K562 (cell line): ENCODE data around the gene ALG1. TPM values are rescaled to one million over a fixed set of nuclear protein-coding genes. Genes with fewer than 3 reads are reported as not detected.
"Not testable (repeated sequence)": the region's sequence is repeated elsewhere in the genome, so short reads cannot be mapped to it uniquely, and the experiment has no call there.

Experiments
- ATAC-seq: fragments of 200-7000 bp; cut with Tn5 transposase; 3 replicates; pipeline ENCODE4 v1.9.1; 2020; ENCODE audit warnings: moderate library complexity
- BruUV-seq: library from RNA; stranded (reverse); fragments of 400-500 nt; replicated peaks from 2 replicates; lab custom pipeline; 2021; lab: Mats Ljungman, UMichigan
- CTCF ChIA-PET: fragments of 300-600 bp; formaldehyde crosslinking; extraction: SDS; loops from one replicate; lab custom pipeline; 2021; ENCODE audit warnings: low intra/inter-chr PET ratio; lab: Yijun Ruan, JAX
- POLR2A ChIA-PET: fragments of 300-600, 350-650 bp; sonication (Branson Sonifier 250); formaldehyde crosslinking; extraction: SDS; loops from one replicate; lab custom pipeline; 2021; ENCODE audit warnings: antibody characterized with exemption, inconsistent platforms; lab: Yijun Ruan, JAX
- DNase-seq, 4 experiments: peaks; one replicate each; pipeline versions ENCODE4 v3.0.0 to v3.0.0-alpha.2; 2011 to 2018; ENCODE audit warnings: low spot score in 3 of 4, mixed read lengths in 3 of 4; ENCODE audit errors: extremely low read depth in 1 of 4
- FAIRE-seq: peaks from 2 replicates; lab custom pipeline; 2011; peaks lifted over from hg19 to GRCh38; lab: Jason Lieb, UNC
- H2AFZ ChIP-seq: 2 replicates; pipeline ENCODE4 v1.6.0; 2011; ENCODE audit warnings: low read depth, low read length, control low read depth, inconsistent platforms
- H3K27ac ChIP-seq: fragments of 200-600 bp; 3 replicates; pipeline ENCODE4 v1.8.0; 2011; ENCODE audit warnings: low read depth, mild to moderate bottlenecking, control low read depth, inconsistent platforms, low read length, moderate library complexity, mixed read lengths; ENCODE audit errors: extremely low read depth
- H3K27me3 ChIP-seq, 2 experiments: fragments of 300-600 bp in 1 of 2; 2 replicates in 1 of 2; 3 replicates in 1 of 2; pipeline versions ENCODE4 v1.6.0 to v1.8.0; 2011; ENCODE audit warnings: inconsistent platforms in 2 of 2, low read length in 2 of 2, mild to moderate bottlenecking in 1 of 2, mixed read lengths in 1 of 2, moderate library complexity in 1 of 2; ENCODE audit not compliant: control insufficient read depth in 2 of 2, insufficient read depth in 2 of 2
- H3K36me3 ChIP-seq: fragments of 300-600 bp; 3 replicates; pipeline ENCODE4 v1.8.0; 2011; ENCODE audit warnings: mild to moderate bottlenecking, low read length, inconsistent platforms; ENCODE audit not compliant: control insufficient read depth, insufficient read depth
- H3K4me1 ChIP-seq, 2 experiments: fragments of 200-600 bp in 1 of 2; replicated peaks in 1 of 2; 2 replicates in 1 of 2; 3 replicates in 1 of 2; pipeline versions ENCODE4 v1.5.1 to v1.8.0; 2011; ENCODE audit warnings: inconsistent platforms in 2 of 2, low read length in 2 of 2, mild to moderate bottlenecking in 1 of 2, mixed read lengths in 1 of 2, moderate library complexity in 1 of 2; ENCODE audit not compliant: control insufficient read depth in 2 of 2, insufficient read depth in 2 of 2
- H3K4me2 ChIP-seq: 2 replicates; pipeline ENCODE4 v1.6.1; 2011; ENCODE audit warnings: low read length, control low read depth, inconsistent platforms, mixed read lengths; ENCODE audit not compliant: insufficient read depth
- H3K4me3 ChIP-seq: fragments of 200-600 bp; sonication (generic), shearing (Covaris generic); 2 replicates; pipeline ENCODE4 v1.5.1; 2016; ENCODE audit warnings: control low read depth, inconsistent platforms
- H3K79me2 ChIP-seq: fragments of 200-600 bp; 3 replicates; pipeline ENCODE4 v1.8.0; 2011; ENCODE audit warnings: low read length, inconsistent platforms; ENCODE audit not compliant: control insufficient read depth, insufficient read depth
- H3K9ac ChIP-seq, 2 experiments: 2 replicates each; pipeline versions ENCODE4 v1.6.0 to v1.6.1; 2011; ENCODE audit warnings: low read depth in 2 of 2, low read length in 2 of 2, control low read depth in 1 of 2, inconsistent platforms in 1 of 2, mild to moderate bottlenecking in 1 of 2, mixed read lengths in 1 of 2; ENCODE audit not compliant: insufficient read depth in 1 of 2
- H3K9me1 ChIP-seq: one replicate; pipeline ENCODE4 v1.6.0; 2011; ENCODE audit warnings: inconsistent platforms, mild to moderate bottlenecking, low read length, moderate library complexity; ENCODE audit not compliant: control insufficient read depth, insufficient read depth
- H3K9me3 ChIP-seq: replicated peaks from 2 replicates; pipeline ENCODE4 v1.5.1; 2011; ENCODE audit warnings: low read depth, low read length, inconsistent platforms; ENCODE audit not compliant: control insufficient read depth, insufficient read depth
- H4K20me1 ChIP-seq: replicated peaks from 2 replicates; pipeline ENCODE4 v1.6.1; 2011; ENCODE audit warnings: low read length, inconsistent platforms, mixed read lengths; ENCODE audit not compliant: control insufficient read depth, insufficient read depth
- WGBS: fragments of 100-300 bp; shearing (Covaris generic); methylation state at CpG from one replicate; pipeline ENCODE4 v1.1.6; 2016; ENCODE audit warnings: low coverage, mixed read lengths; ENCODE audit not compliant: insufficient coverage; ENCODE audit errors: missing lambda C conversion rate; 5-methylcytosine and 5-hydroxymethylcytosine counted together
- in situ Hi-C: fragments of 300-500 bp; cut with MboI; formaldehyde crosslinking; loops from 4 replicates; pipeline ENCODE4 v1.15.0; 2018; ENCODE audit warnings: inconsistent platforms, mixed read lengths
- intact Hi-C: fragments of 100-400 bp; cut with micrococcal nuclease; formaldehyde crosslinking; loops from 2 replicates; pipeline ENCODE4 v1.14.2; 2022
- polyA plus RNA-seq, 8 experiments: library from polyadenylated mRNA; depleted of rRNA in 4 of 8; stranded (reverse) in 5 of 8; unstranded in 3 of 8; fragments of >200 nt; fragmentation: Nextera tagmentation in 2 of 8; fragmentation: Illumina TruSeq in 1 of 8; extraction: Ambion mirVana in 2 of 8; extraction: Trizol in 1 of 8; gene quantifications; 2 replicates each; pipeline versions ENCODE4 v1.2.1 to v1.2.3, GENCODE V29; 2011 to 2014; ENCODE audit warnings: inconsistent platforms in 1 of 8, missing spikeins in 1 of 8
- total RNA-seq, 7 experiments: library from RNA; depleted of rRNA in 6 of 7; stranded (reverse); fragments of >200 nt in 6 of 7; fragmentation: Illumina TruSeq in 2 of 7; extraction: Trizol in 2 of 7; gene quantifications; 2 replicates each; pipeline versions ENCODE4 v1.2.1 to v1.2.3, GENCODE V29; 2011 to 2021; ENCODE audit warnings: low replicate concordance in 1 of 7

The ALG1 gene
- total and polyA plus RNA-seq, 9 of the 15 experiments (the other 6 are each of a cell fraction or from before 2014, with no cell fraction given), result 1.1 to 26.4 (median 18.3) TPM

GRCh38 chr16:5090592-5090991 is 18.9 kb downstream of the ALG1 start:
- H3K79me2 ChIP-seq, H3K4me3 ChIP-seq, H3K4me1 ChIP-seq, H3K9me3 ChIP-seq, ATAC-seq, DNase-seq, BruUV-seq, H2AFZ ChIP-seq, H3K9ac ChIP-seq, H4K20me1 ChIP-seq, POLR2A ChIA-PET, H3K27ac ChIP-seq, H3K27me3 ChIP-seq, H3K4me2 ChIP-seq, CTCF ChIA-PET, FAIRE-seq, in situ Hi-C loops, H3K9me1 ChIP-seq: not testable (repeated sequence)
- intact Hi-C loops, result loop anchor here (5.0 kb wide), 1 partner anchor 133 kb away; the partner anchor contains the start of gene SEC14L5
- peaks cover 26% of the 10 kb centered on the region; the same call in 1 of the 3 replicates for H3K36me3 ChIP-seq
- WGBS, result 92% methylated on average over 8 of the region's 9 CpGs

GRCh38 chr16:5093081-5093480 is 21.4 kb downstream of the ALG1 start:
- FAIRE-seq, DNase-seq, H3K9me1 ChIP-seq, H2AFZ ChIP-seq, H3K4me3 ChIP-seq, H4K20me1 ChIP-seq, BruUV-seq, CTCF ChIA-PET, in situ Hi-C loops, H3K9me3 ChIP-seq, H3K79me2 ChIP-seq, H3K9ac ChIP-seq, H3K4me1 ChIP-seq, ATAC-seq, POLR2A ChIA-PET, H3K27ac ChIP-seq, H3K4me2 ChIP-seq, H3K27me3 ChIP-seq: not testable (repeated sequence)
- intact Hi-C loops, result loop anchor here (5.0 kb wide), 1 partner anchor 136 kb away; the partner anchor contains the start of gene SEC14L5
- WGBS, result 96% methylated on average over 3 of the region's 9 CpGs
- H3K36me3 ChIP-seq, result peaks cover 17% of the 10 kb centered on the region; the same call in 1 of the 3 replicates

GRCh38 chr16:5093746-5094145 is 22.1 kb downstream of the ALG1 start:
- H3K4me1 ChIP-seq, ATAC-seq, CTCF ChIA-PET, POLR2A ChIA-PET, H3K27me3 ChIP-seq, H3K9me3 ChIP-seq, H3K9me1 ChIP-seq, H3K9ac ChIP-seq, DNase-seq, in situ Hi-C loops, H3K4me2 ChIP-seq, BruUV-seq, FAIRE-seq, H3K79me2 ChIP-seq, H2AFZ ChIP-seq, H3K4me3 ChIP-seq, H4K20me1 ChIP-seq, H3K27ac ChIP-seq: not testable (repeated sequence)
- WGBS, result 91% methylated on average over 7 of the region's 11 CpGs
- H3K36me3 ChIP-seq, result peaks cover 11% of the 10 kb centered on the region; the same call in 1 of the 3 replicates
- intact Hi-C loops, result loop anchor here (5.0 kb wide), 1 partner anchor 136 kb away; the partner anchor contains the start of gene SEC14L5
